Femur (tissue), 1 donor: ENCODE measurements around the gene KLC1.
A peak's percentile ranks its signal among the peaks of the same experiment; 100 is the strongest.
"Not testable (repeated sequence)": the region's sequence is repeated elsewhere in the genome, so short reads cannot be mapped to it uniquely, and the experiment has no call there.

Experiments
- DNase-seq: peaks from one replicate; pipeline ENCODE4 v3.0.0-alpha.2; 2017

The KLC1 gene

GRCh38 chr14:103659631-103660030 lies 30.6 kb downstream of the KLC1 start:
- DNase-seq, result no peak

DNA sequence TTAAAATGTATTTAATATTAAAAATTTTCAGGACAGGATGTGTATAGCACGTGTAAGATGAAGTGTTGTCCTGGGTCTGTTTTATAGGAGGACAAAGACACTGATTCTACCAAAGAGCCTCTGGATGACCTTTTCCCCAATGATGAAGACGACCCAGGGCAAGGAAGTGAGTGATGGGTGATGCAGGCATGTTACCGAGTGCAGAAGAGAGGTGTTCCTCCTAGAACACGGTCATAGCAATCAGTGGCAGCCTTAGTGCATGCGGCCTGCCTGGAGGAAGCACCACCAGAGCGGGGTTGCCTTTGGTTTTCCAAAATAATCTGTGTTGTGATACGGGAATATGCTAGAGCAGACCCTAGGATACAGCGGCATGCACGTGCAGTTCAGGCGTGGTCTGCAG lies 33.0 kb downstream of the KLC1 start:
- no peak for DNase-seq

- DNase-seq, result no peak
Measured at GRCh38 chr14:103662591-103662990, 33.6 kb downstream of the KLC1 start.

DNA sequence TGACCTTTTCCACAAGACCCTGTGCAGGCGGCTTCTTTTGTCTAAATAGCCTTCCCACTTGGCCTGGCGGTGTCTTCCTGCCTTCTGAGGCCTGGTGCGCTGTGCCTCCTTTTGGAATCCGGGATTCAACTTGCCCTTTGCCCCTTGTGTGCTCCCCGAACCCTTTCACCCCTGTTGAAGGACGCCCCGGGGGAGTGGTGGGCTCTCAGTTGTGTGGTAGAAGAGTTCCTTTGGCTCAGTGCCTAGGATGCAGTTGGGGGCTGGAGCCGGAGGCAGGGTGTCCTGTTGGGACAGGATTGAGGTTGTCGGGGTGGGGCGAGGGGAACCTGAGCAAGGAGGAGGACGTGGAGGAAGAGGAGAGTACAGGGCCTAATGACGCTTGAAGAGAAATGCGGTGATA lies 34.5 kb downstream of the KLC1 start:
- DNase-seq, result no peak

DNA sequence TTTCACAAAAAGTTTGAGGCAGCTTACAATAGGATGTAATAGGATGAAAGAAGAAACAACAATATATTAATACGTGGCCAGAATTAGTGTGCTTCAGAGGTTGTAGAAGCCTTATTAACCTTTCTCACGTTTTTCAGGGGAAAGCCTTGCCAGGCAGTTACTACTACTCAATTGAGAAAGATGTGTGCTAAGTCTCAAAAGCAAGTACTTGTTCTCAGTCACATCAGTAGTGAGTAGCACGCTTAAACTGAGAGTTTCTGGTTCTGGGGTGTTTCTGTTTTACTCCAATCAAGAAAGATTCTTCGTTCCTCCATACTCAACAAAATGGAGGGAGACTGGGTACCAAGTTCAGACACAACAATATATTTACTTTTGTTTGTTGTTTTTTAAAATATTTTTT lies 38.7 kb downstream of the KLC1 start:
- no peak for DNase-seq

DNA sequence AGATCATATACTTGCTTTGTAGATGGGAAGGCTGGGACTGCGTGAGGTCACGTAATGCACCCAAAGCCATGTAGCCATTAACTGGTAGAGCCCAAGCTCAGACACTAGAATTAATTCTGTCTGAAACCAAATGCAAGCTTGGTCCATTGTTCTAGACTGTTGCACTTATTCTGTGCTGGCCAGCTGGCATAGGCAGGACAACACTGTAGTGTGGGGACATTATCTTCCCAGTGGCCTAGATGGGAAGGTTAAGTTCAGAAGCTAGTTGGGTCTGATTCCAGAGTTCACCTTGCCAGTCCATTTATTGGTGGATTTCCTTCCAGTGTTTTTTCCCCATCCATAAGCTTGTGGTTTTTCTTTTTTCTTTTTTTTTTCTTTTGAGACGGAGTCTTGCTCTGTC lies 39.1 kb downstream of the KLC1 start:
- DNase-seq, result no peak

DNA sequence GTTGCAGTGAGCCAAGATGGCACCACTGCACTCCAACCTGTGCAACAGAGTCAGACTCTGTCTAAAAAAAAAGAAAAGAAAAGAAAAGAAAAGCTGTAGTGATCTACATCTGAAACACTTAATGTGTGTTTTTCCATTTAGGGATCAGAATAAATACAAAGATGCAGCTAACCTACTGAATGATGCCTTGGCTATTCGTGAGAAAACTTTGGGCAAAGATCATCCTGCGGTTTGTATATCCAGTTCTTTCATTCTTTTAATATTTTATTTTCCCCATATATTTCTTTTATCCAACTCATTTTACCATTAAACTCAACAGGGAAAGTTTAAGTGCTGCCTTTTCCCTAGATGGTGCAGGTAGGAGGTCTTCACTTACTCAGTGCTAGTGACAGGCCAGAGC lies 40.4 kb downstream of the KLC1 start:
- DNase-seq, result no peak

DNA sequence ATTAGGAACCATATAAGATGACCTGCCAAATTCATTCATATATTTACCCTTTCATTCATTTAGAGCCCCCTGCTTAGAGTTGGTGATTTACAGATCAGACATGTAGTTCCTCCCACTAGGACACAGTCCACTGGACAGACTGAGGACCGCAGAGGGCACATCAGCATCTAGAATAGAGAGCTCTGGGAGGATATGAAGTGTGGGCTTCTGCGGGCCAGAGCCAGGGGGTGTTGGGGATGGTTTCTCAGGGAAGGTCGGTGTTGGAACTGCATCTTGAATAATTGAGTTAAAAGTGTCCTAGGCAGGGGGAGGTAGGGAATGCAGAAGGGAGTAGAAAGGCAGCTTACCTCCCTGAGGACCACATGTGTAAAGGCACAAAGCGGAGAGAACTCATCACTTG lies 42.9 kb downstream of the KLC1 start:
- no peak for DNase-seq

DNA sequence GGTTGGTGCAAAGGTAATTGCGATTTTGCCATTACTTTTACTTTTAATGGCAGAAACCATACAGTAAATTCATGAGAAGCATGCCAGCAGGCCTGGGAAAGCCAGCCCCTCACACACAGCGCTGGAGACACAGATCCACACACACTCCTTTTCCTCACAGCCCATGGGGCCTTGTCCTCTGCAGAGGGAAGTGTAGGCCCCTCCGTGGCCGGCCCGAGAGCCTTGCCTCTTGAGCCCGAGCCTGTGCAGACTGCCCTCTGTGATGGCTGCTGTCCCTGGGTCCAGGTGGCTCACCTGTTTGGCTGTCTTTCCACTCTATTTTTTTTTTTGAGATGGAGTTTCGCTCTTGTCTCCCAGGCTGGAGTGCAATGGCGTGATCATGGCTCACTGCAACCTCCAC lies 46.9 kb downstream of the KLC1 start:
- no peak for DNase-seq

DNA sequence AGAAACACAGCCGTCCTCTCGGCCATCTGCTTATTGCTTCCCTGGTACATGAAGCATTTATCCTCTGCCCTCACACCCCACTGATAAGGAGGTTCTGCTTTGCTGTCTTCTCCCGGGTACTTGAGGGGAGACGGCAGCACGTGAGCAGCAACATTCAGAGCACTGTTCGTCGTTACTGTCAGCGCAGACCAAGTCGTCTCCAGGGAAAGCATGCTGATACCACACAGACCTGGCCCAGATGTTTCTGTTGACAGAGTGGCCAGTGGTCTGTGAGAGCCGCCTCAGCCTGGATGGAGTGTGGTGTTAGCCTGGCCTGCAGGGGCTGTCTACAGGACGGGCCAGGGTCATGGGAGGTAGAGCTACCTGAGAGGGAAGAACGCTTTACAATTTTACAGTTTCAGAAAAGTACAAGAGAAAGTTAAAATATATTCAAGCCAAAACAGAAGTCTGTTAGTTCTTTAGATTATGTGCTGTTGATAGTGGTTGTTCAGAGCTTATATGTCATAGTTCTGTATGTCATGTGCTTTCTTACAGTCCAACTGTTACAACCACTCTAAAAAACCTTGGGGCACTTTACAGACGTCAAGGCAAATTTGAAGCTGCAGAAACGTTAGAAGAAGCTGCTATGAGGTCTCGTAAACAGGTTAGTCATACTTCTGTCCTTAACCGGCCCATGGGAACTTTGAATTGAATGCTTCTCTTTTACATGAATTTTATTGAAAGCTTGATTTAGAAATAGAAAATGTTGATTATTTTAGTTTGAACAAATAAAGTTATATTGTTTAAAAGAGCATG lies 48.1 kb downstream of the KLC1 start:
- no peak for DNase-seq

- DNase-seq, result peak; percentile 47
Measured at GRCh38 chr14:103679351-103679750, 50.3 kb downstream of the KLC1 start.

DNA sequence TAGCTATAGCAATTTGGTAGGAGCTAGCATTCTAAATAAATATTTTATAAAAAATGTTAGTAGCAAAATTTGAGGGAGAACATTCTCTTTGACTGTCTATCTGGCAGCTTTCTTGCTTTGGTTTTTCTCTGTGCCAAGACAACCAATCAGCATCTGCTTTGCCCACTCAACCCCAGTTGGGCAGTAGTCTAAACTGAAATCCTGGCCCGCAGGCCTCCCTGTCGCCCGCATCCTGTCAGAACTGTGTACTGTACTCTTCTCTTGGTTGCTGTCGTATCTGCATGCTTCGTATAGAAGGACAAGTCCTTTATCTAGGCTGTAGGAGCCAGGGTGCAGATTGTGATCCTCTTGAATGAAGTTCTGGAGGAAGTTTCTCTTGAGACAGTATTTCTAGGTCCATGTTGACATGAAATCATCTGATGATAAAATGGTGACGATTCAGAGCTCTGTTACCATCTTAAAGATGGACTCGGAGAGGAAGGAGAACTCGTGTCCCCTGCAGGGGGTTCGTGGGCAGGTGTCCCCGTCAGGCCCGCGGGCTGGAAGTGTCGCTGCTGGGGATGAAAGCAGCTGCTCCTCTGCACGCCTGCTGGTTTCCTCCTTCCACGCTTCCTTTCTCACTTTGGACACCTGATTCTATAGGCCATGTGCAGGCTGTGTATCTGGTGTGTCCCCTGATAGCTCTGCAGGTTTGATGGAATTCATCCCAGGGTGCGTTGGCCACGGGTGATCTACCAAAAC lies 51.6 kb downstream of the KLC1 start:
- DNase-seq, result no peak

DNA sequence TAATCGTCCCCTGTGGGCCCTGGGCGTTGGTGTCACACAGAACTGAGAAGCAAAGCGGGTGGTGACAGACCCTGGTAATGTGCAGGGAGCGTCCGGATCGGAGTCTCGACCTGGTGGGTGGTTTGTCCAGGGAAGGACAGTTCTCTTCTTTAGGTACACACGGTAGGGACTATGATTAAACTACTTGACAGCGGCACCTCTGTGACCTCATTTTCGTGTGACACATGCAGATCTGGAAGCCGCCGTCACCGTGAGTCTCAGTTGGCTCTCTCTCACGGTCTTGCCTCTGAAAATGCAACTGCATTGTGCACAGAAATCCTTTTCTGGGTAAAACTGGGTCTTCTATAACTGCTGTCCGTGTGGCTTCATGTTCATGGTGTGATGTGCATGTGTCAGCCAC lies 54.1 kb downstream of the KLC1 start:
- DNase-seq, result no peak

- DNase-seq, result peak; percentile 68
Measured at GRCh38 chr14:103684471-103684870, 55.5 kb downstream of the KLC1 start.

GRCh38 chr14:103684871-103685270 lies 55.9 kb downstream of the KLC1 start:
- no peak for DNase-seq

DNA sequence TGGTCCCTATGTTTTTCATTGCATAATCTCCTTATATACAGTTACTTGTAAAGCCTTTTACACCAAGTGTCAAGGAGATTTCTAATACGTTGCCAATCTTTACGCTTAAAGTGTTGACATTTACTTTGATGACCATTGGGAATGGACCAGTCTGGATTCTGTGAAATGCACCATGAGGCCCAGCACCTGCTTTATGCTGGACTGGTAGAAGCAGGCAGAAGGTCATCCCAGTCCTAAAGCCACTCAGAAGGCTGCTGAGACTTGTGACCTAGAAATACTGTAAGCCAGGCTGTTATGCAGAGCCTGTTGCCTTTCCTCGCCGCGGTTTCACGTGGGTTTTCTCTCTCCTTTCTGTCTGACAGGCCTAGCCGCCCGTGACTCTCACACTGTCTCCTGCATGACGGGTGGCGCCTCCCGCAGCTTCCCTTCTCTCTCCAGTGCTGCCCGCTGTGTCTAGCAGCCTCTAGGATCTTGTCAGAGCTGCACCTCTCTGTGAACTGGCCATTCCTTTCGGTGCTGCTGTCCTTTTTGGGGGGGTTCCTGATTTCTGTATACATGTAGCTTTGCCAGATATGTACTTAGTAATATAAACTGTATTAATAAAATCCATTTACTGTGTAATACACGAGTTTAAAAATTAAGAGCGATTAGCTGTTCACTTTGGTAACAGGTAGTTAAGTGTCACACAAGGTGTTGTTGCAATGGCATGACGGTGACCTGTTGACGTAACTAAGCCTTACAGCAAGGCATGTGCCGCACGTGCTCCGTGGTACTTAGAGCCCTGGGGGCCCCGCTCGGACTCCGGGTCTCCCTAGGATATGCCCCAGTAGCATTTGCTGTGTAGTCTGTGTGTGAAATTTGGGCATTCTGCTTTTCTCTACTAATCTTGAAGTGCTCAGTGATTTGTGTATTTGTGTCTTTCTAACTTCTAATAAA lies 56.5 kb downstream of the KLC1 start:
- no peak for DNase-seq

- DNase-seq, result no peak
Measured at GRCh38 chr14:103686831-103687485, 57.9 kb downstream of the KLC1 start.

DNA sequence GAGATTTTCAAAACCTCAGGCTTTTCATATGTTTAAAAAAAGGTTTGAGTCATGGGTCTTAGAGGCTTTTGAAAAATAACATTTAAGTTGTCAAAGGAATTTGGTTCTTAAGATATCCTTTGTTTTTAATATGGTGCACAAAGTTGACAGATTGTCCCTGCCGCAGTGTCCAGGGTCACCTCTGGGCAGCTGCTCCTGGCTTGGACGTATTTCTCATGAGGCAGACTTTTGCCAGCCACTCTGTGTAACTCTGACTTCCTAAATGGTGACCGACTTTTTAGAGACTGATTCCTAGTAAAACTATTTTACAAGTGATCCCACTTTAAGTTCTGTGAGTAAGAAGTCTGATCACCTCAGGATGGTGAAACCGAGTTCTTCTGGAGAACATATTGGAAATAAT lies 58.7 kb downstream of the KLC1 start:
- DNase-seq, result no peak

DNA sequence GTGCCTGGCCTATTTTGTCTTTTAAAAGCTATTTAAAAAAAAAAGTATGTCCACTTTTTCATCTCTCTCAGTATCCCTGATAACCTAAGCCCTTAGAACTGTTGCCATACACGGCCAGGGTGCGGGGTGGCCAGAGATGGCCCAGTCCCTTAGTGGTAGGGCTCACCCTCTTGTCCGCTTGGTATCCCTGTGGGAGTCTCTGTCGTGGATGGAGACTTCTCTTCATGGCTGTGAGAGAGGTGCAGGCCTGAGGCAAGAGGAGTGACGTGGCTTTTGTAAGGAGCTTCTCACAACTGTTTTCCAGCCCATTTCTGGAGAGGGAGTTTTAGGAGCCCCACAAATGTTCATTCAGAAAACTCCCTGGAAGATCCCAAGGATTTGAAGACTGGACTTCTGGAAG lies 59.4 kb downstream of the KLC1 start:
- DNase-seq, result no peak

GRCh38 chr14:103688906-103689902 lies 60.2 kb downstream of the KLC1 start:
- no peak for DNase-seq

DNA sequence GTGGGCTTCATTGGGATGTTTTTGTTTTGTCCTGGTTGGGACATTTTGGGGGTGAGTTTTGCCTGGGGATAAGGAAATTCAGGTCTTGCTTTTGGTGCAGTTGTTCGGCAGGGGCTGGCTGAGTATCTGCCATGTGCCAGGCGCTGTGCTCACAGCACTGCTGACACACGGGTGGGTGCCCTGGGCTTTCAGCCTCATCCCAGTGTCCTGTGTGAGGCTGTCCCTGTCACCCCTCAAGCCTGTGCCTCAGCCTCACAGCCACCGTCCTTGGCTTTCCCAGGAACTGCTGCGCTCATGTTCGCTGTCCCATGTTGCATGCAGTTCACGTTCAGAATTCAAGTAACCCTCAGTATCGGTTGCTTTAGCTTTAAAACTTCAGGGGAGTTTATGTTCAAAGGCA lies 61.3 kb downstream of the KLC1 start:
- DNase-seq, result no peak

- DNase-seq, result not testable (repeated sequence)
Measured at GRCh38 chr14:103691655-103692054, 62.6 kb downstream of the KLC1 start.
